DLD1 (cell line): ENCODE data around the gene RPL35.

Experiments used
- in situ Hi-C: cut with HindIII; loops from 2 replicates; pipeline ENCODE4 v1.10.0; 2017; ENCODE audit warnings: low sequenced_read_pairs

Gene RPL35

DNA sequence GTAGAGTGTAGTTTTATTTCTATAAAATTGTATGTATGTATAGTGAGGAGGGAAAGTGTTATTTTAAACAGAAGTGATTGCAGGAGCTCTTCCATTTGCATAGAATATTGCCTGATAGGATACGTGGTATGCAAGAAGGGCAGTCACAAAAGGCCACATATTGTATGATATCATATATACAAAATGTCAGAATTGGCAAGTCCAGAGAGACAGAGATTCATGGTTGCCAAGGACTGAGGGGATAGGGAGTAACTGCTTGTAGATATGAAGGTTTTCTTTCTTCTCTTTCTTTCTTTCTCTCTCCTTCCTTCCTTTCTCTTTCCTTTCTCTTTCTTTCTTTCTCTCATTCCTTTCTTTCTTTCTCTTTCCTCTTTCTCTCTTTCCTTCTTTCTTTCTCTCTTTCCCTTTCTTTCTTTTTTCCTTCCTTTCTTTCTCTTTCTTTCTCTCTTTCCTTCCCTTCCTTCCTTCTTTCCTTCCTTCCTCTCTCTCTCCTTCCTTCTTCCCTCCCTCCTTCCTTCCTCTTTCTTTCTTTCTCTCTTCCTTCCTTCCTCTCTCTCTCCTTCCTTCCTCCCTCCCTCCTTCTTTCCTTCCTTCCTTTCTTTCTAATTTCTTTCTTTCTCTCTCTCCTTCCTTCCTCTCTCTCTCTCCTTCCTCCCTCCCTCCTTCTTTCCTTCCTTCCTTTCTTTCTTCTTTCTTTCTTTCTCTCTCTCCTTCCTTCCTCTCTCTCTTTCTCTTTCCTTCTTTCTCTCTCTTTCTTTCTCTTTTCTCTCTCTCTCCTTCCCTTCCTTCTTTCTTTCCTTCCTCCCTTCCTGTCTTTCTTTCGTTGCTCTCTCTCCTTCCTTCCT is 33.0 kb downstream of the RPL35 start:
- in situ Hi-C loops = no loop called here

DNA sequence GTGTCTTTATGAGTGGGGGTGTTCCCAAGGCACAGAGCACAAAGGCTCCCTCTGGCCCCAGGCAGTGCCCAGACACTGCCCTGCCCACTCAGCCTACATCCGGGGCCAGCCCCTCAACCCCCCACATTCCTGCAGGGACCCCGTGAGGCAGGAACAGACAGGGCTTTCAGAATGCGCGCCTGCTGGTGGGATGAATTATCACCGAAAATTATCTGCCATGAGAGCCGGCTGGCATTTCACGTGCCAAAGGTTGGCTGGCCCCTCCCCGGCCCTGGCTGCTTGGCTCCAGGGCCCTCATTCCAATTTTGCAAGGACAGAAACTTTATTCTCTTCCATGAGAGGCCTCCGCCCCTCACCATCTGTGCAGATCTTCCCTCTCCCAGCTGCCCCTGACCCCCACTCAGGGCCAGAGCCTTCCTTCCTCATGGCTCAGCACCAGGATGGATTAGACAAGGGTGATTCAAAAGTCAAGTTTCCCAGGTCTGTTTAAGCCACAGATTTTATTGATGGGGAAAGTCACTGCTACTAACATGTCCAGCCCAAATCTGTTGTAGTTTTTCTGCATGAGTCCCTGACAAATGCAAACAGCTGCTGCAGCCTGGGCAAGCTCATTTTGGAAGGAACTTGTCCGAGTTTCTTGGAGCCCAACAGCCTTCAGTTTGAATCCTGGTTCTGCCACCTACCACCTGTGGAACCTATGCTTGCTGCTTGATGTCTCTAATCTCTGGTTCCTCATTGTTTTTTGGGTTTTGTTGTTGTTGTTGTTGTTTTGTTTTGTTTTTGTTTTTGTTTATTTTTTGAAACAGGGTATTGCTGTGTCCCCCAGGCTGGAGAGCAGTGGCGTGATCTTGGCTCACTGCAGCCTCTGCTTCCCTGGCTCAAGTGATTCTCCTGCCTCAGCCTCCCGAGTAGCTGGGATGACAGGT is 40.8 kb downstream of the RPL35 start:
- in situ Hi-C loops = no loop called here

DNA sequence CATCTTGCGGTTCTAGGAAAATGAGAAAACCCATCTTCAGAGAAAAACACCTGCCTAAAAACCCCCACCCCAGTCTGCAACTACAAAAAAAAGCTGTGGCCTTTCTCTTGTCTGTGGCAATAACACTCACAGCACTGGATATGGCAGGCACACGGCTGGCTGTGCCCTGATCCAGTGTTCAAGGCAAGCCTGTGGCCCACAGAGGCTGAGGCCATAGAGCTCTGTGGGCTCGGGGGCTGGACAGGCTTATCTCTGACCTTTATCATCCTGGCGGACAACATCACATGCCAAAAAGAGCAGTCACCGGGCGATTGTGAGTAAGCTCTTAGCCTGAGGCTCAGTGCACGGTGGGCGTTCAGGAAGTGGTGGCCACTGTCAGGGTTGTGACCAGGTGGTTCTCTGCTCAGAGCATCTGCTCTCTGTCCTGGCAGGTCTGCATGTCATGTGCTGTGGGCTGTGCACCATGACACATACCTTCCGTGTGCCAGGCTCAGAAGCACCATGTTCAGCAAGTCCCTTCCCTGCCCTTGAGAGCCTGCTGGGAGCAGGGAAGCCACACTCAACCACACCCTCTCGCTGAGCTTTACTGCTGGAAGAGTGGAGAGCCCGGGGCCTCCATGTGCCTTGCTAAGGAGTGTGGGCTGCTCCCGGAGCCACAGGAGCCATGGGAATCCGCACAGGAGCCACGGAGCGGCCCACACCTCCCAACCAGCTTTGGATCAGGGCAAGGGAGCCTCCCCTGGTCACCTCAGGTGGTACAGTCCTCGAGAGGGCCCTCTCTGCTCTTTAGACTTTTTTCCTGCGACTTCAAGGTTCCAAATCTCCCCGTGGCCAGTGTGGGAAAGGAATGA is 43.1 kb downstream of the RPL35 start:
- in situ Hi-C loops = no loop called here

DNA sequence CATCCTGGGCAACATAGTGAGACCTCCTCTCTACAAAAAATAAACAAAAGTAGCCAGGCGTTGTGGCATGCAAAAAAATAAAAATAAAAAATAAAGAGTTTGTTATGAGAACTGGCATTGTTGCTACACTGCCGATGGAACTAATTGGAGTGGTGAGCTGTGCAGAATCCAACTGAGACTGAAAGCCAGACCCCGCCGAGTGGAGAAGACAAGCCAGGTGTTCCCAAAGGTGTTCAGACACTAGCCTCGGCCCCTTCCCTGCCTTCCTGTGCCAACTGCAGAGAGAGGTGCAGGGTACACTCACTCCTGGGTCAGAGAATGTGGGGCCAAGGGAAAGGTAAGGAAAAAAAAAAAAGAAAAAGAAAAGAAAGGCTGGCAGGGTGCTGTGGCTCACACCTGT is 46.2 kb downstream of the RPL35 start:
- in situ Hi-C loops = no loop called here

DNA sequence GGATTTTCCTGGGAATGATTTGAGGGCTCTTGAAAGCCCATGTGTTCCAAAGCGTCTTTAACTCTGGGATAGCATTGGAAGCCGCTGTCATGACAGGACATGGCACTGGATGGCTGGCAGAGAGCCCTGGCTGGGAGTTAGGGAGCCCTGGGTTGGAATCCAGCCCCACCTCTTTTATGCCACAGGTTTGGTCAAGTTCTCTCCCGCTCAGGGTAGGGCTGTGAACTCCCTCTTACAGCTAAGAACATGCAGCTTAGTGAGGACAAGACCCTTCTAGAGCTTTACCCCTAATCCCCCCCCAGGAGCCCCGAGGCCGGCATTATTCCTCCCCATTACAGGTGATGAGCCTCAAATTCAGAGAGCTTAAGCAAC is 47.6 kb downstream of the RPL35 start:
- in situ Hi-C loops = no loop called here

DNA sequence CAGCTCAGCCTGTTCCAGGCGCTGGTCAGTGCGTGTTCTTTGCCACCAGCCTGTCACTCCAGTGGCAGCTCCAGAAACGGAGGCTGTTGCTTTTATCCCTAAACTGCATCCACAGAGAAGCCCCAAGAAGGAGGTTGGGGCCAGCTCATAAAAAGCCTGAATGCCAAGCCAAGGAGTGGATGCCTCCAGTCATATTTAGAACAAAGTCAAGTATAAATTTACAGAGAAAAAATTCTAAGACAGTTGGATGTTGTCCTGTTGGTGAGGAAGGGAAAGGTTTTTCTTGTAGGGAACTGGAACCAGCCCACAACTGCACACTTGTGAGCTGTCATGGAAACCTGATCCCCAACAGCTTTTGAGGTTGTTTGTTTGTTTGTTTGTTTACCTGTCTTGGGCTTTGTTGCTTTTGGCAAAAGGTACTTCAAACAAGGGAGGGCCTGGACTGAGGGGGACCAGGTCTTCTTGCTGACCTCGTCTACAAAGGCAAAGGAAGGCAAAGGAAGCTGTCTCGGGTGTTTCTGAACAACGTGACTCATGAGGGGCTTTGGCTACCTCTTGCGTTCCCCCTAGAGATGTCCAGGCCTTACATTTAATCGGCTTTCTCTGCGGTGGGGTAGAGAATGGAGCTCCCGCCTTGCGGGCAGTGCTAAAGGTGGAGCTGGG is 48.1 kb downstream of the RPL35 start:
- in situ Hi-C loops = no loop called here

DNA sequence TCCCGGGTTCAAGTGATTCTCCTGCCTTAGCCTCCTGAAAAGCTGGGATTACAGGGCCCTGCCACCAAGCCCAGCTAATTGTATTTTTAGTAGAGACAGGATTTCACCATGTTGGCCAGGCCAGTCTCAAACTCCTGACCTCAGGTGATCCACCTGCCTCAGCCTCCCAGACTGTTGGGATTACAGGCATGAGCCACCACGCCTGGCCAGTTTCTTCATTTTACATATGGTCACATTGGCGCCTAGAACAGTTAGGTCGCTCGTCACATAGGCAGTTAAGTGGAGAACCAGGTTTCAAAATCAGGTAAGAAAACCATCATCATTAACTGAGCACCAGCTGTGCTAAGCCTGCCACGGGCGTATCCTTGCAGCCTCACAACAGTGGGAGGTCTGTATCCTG is 48.7 kb downstream of the RPL35 start:
- in situ Hi-C loops = no loop called here

DNA sequence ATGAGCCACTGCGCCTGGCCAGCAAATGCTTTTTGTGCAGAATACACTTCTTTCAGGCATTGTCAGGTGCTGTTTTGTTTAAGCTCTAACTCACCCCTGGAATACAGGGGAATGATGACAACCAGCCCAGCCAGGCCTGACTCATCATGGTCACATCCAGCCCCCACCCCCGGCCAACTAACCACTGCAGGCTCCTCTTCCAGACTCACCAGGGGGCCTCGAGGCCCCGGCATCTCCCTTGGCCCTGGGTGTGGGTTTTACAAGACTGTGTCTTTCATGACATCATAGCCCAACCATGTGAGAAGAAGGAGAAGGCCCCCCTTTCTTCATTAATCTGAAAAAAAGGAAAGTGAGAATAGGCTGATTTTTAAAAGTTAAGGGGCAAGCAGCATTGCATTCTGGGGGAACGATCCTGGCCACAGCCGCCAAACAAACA is 49.3 kb downstream of the RPL35 start:
- in situ Hi-C loops = no loop called here

DNA sequence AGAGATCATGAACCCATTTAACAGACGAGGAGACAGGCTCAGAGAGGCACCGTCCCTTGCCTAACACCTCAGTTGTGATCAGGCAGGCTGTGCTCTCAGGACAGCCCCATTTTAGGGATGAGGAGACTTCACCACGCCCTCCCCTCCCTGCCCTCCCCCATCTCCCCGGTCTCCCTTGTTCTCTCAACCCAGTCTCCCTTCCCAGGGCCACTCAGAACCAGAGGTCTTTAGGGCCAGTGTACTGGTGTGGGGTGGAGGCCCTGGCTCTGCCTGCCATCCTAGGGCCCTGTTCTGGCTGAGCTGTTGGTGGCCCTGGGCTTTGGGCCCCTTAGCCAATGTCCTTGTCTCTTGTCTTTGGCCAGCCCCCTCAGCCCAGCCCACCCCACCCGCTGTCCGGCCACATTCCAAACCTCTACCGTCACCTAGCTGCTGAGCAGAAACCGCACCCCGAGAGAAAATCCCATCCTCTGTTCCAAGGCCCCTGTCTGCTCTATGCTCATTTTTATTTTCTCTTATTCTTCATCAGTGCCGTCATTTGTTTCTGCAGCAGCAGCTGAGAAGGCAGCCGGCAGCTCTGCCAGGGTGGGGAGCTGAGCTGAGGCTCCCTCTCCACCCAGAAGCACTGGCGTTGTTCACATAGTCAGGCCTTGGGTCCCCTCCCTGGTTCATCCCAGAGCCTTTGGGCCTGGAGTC is 50.9 kb downstream of the RPL35 start:
- in situ Hi-C loops = no loop called here

DNA sequence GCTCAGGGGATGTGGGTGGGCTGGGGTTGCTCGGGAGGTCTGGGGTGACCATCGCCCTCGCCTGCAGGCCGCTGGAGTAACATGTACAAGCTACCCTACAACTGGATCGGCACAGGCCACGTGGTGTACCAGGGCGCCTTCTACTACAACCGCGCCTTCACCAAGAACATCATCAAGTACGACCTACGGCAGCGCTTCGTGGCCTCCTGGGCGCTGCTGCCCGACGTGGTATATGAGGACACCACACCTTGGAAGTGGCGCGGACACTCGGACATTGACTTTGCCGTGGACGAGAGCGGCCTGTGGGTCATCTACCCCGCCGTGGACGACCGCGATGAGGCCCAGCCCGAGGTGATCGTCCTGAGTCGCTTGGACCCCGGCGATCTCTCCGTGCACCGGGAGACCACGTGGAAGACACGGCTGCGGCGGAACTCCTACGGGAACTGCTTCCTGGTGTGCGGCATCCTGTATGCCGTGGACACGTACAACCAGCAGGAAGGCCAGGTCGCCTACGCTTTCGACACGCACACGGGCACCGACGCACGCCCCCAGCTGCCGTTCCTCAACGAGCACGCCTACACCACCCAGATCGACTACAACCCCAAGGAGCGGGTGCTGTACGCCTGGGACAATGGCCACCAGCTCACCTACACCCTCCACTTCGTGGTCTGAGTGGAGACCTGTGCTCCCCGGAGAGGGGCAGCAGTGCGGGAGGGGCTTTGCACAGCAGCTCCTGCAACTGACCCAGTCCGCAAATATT is 51.8 kb downstream of the RPL35 start:
- in situ Hi-C loops = no loop called here

DNA sequence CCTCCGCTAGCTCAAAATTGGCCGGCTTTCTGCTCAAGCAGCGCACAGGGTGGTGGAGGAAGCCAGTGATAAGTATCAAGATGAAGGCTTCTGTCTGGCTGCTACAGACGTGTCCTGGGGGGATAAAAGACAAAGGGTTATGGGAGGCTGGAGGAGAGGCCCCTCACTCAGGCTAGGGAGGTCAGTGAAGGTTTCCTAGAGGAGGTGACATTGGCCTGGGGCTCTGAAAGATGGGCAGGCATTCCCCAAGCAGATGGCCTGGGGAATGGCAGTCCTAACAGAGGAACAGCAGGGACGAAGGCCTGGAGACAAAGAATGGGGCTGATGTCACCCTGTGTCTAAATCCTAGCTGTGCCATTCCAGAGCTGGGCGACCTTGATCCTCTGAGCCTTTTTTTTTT is 52.5 kb downstream of the RPL35 start:
- in situ Hi-C loops = no loop called here

DNA sequence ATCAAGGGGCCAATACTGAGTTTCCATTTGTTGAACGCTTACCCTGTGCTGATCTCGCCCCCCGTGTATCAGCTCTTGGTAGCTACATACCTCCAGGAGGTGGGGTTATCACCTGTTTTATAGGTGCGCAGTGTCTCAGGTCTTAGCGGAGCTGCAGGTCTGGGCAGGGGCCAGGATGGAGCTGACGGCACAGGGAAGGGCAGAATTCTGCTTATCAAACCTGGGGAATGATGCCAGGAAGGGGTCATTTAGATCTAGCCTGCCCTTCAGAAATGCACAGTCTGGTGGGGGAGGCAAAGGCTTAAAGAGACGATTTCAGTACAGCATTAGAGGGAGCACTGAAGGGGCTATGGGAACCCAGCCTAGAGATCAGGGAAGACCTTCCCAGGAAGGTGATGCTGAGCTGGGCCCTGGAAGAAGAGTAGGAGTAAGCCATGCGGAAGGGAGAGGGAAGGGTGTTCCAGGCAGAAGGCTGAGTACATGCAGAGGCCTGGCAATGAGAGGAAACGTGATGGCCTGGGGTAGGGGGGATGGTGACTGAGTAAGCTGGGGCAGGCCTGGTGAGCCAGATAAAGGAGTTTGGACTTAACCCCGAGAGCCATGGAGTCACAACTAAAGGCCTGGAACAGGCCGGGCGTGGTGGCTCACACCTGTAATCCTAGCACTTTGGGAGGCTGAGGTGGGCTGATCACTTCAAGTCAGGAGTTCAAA is 53.4 kb downstream of the RPL35 start:
- in situ Hi-C loops = no loop called here
